Measurements from ENCODE around the gene SCFD2.

The SCFD2 gene

GRCh38 chr4:53013873-53014775 lies 351.7 kb downstream of the SCFD2 start:
- Histone ChIP-seq H3K9ac (ENCODE audit: low read length) (no peak overlapping the region), H3K27me3 (ENCODE audit: control insufficient read depth, insufficient read depth, low read length) (no peaks in the 10 kb centered on the region), H3K27ac (ENCODE audit: low read length) (no peak overlapping the region), H3K36me3 (ENCODE audit: control insufficient read depth, low read depth, low read length) (no peaks in the 10 kb centered on the region), H3K4me1 (ENCODE audit: control insufficient read depth, low read depth, low read length) (no peaks in the 10 kb centered on the region), H3K4me3 (ENCODE audit: low read length) (no peak overlapping the region), H3K9me3 (ENCODE audit: control insufficient read depth, low read depth, low read length) (no peaks in the 10 kb centered on the region)

- Histone ChIP-seq H3K9me3 (ENCODE audit: control insufficient read depth, low read depth, low read length) (no peaks in the 10 kb centered on the region), H3K4me1 (ENCODE audit: control insufficient read depth, low read depth, low read length) (no peaks in the 10 kb centered on the region), H3K9ac (ENCODE audit: low read length) (no peak overlapping the region), H3K27me3 (ENCODE audit: control insufficient read depth, insufficient read depth, low read length) (no peaks in the 10 kb centered on the region), H3K4me3 (ENCODE audit: low read length) (no peak overlapping the region), H3K27ac (ENCODE audit: low read length) (no peak overlapping the region), H3K36me3 (ENCODE audit: control insufficient read depth, low read depth, low read length) (no peaks in the 10 kb centered on the region)
Measured at GRCh38 chr4:53012738-53013137, 353.1 kb downstream of the SCFD2 start.

GRCh38 chr4:53011259-53011905 lies 354.5 kb downstream of the SCFD2 start:
- Histone ChIP-seq H3K4me1 (ENCODE audit: control insufficient read depth, low read depth, low read length) (no peaks in the 10 kb centered on the region), H3K4me3 (ENCODE audit: low read length) (no peak overlapping the region), H3K9me3 (ENCODE audit: control insufficient read depth, low read depth, low read length) (no peaks in the 10 kb centered on the region), H3K27me3 (ENCODE audit: control insufficient read depth, insufficient read depth, low read length) (no peaks in the 10 kb centered on the region), H3K36me3 (ENCODE audit: control insufficient read depth, low read depth, low read length) (no peaks in the 10 kb centered on the region), H3K9ac (ENCODE audit: low read length) (no peak overlapping the region), H3K27ac (ENCODE audit: low read length) (no peak overlapping the region)

DNA sequence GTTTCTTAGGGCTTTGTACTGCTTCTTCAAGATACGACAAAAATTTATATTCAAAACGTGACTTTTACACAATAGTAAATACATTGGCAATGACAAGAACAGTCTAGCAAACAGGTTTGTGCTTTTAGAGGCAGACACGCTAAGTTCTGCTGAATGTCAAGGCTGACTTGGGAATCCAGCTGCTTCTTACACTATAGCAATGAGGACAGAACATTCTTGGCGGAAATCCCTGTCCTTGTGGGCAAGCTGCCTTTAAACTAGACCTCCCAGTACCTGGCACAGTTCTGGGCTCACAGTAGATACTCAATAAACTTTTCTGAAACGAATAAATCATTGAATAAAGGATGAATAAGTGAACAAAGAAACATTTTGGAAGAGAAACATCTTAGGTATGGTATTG lies 355.5 kb downstream of the SCFD2 start:
- no peak overlapping the region for H3K27ac ChIP-seq (ENCODE audit: low read length)
- no peaks in the 10 kb centered on the region for H3K9me3 ChIP-seq (ENCODE audit: control insufficient read depth, low read depth, low read length)
- H3K27me3 ChIP-seq (ENCODE audit: control insufficient read depth, insufficient read depth, low read length) = no peaks in the 10 kb centered on the region
- H3K9ac ChIP-seq (ENCODE audit: low read length) = no peak overlapping the region
- H3K4me3 ChIP-seq (ENCODE audit: low read length) = no peak overlapping the region
- no peaks in the 10 kb centered on the region for H3K4me1 ChIP-seq (ENCODE audit: control insufficient read depth, low read depth, low read length)
- no peaks in the 10 kb centered on the region for H3K36me3 ChIP-seq (ENCODE audit: control insufficient read depth, low read depth, low read length)

DNA sequence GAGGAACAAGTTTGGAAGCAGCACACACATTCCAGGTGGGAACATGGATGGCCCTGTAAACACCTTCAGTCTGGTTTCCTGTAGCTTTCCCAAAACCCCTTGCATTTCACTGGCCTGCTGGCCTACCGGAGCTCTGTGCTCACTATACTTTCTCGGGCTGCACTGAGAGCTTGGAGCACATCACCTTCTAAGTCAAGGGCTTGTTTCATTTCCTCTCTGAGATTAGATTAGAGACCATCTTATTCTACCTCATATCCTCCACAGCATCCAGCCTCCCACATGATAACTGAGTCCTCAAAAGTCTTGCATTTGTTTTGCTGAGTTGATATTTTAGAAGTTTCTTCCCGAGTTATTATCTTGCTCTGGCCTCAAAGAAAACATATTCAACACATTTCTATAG lies 356.0 kb downstream of the SCFD2 start:
- Histone ChIP-seq H3K9me3 (ENCODE audit: control insufficient read depth, low read depth, low read length) (no peaks in the 10 kb centered on the region), H3K9ac (ENCODE audit: low read length) (no peak overlapping the region), H3K4me1 (ENCODE audit: control insufficient read depth, low read depth, low read length) (no peaks in the 10 kb centered on the region), H3K27me3 (ENCODE audit: control insufficient read depth, insufficient read depth, low read length) (no peaks in the 10 kb centered on the region), H3K36me3 (ENCODE audit: control insufficient read depth, low read depth, low read length) (no peaks in the 10 kb centered on the region), H3K27ac (ENCODE audit: low read length) (no peak overlapping the region), H3K4me3 (ENCODE audit: low read length) (no peak overlapping the region)

DNA sequence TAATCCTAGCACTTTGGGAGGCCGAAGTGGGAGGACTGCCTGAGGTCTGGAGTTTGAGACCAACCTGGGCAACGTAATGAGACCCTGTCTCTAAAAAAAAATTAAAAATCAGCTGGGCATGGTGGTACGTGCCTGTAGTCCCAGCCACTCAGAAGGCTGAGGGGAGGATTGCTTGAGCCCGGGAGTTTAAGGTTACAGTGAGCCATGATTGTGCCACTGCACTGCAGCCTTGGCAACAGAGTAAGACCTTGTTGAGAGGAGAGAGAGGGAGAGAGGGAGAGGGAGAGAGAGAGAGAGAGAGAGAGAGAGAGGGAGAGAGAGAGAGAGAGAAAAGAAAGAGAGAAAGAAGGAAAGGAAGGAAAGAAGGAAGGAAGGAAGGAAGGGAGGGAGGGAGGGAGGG lies 358.8 kb downstream of the SCFD2 start:
- Histone ChIP-seq H3K9me3 (ENCODE audit: control insufficient read depth, low read depth, low read length) (no peaks in the 10 kb centered on the region), H3K27ac (ENCODE audit: low read length) (no peak overlapping the region), H3K4me1 (ENCODE audit: control insufficient read depth, low read depth, low read length) (no peaks in the 10 kb centered on the region), H3K27me3 (ENCODE audit: control insufficient read depth, insufficient read depth, low read length) (no peaks in the 10 kb centered on the region), H3K9ac (ENCODE audit: low read length) (no peak overlapping the region), H3K36me3 (ENCODE audit: control insufficient read depth, low read depth, low read length) (no peaks in the 10 kb centered on the region), H3K4me3 (ENCODE audit: low read length) (no peak overlapping the region)

DNA sequence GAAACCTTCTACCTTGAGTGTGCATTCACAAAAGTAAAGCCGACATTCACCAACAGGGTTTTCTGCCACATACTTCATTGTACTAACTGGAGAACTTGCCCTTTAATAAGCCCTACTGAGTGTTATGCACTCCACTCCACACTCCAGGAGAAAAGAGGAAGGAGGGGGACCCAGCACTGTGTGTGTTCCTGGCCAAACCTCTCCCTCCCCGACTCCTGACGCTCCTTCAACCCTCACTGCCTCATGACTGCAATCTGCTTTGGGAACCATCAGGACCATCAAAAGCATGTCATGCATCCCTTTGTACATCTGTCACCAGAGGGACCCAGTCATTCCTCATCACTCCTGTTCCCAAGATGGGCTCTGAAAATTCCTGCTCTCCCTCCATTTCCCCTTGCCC lies 360.1 kb downstream of the SCFD2 start:
- Histone ChIP-seq H3K9ac (ENCODE audit: low read length) (no peak overlapping the region), H3K27ac (ENCODE audit: low read length) (no peak overlapping the region), H3K4me1 (ENCODE audit: control insufficient read depth, low read depth, low read length) (no peaks in the 10 kb centered on the region), H3K27me3 (ENCODE audit: control insufficient read depth, insufficient read depth, low read length) (no peaks in the 10 kb centered on the region), H3K4me3 (ENCODE audit: low read length) (no peak overlapping the region), H3K36me3 (ENCODE audit: control insufficient read depth, low read depth, low read length) (no peaks in the 10 kb centered on the region), H3K9me3 (ENCODE audit: control insufficient read depth, low read depth, low read length) (no peaks in the 10 kb centered on the region)

- no peak overlapping the region for H3K9ac ChIP-seq (ENCODE audit: low read length)
- H3K27me3 ChIP-seq (ENCODE audit: control insufficient read depth, insufficient read depth, low read length) = no peaks in the 10 kb centered on the region
- no peak overlapping the region for H3K27ac ChIP-seq (ENCODE audit: low read length)
- no peaks in the 10 kb centered on the region for H3K9me3 ChIP-seq (ENCODE audit: control insufficient read depth, low read depth, low read length)
- no peak overlapping the region for H3K4me3 ChIP-seq (ENCODE audit: low read length)
- no peaks in the 10 kb centered on the region for H3K36me3 ChIP-seq (ENCODE audit: control insufficient read depth, low read depth, low read length)
- H3K4me1 ChIP-seq (ENCODE audit: control insufficient read depth, low read depth, low read length) = no peaks in the 10 kb centered on the region
Measured at GRCh38 chr4:53005149-53005546, 360.7 kb downstream of the SCFD2 start.

DNA sequence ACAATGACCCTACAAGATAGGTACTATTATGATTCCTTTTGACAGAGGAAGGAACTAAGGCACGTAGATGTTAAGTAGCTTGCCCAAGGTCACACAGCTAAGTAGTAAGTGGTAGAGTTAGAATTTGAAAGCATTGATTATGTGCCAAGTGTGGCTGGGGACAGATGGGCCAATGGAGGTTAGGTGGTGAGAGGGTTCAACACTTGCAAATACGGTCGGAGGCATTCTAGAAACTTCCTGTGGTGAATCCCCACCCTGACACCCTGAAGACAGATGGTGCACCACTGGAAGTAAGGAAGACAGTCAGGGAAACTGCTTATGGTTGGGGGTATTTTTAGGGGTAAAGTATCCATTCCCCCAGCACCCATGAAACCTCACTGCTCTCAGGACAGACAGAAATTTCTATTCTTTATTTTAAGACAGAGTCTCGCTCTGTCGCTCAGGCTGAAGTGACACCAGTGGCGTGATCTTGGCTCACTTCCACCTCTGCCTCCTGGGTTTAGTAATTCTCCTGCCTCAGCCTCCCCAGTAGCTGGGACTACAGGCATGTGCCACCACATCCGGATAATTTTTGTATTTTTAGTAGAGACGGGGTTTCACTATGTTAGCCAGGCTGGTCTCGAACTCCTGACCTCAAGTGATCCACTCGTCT lies 361.2 kb downstream of the SCFD2 start:
- no peak overlapping the region for H3K27ac ChIP-seq (ENCODE audit: low read length)
- no peak overlapping the region for H3K9ac ChIP-seq (ENCODE audit: low read length)
- no peak overlapping the region for H3K4me3 ChIP-seq (ENCODE audit: low read length)
- no peaks in the 10 kb centered on the region for H3K4me1 ChIP-seq (ENCODE audit: control insufficient read depth, low read depth, low read length)
- no peaks in the 10 kb centered on the region for H3K9me3 ChIP-seq (ENCODE audit: control insufficient read depth, low read depth, low read length)
- H3K36me3 ChIP-seq (ENCODE audit: control insufficient read depth, low read depth, low read length) = no peaks in the 10 kb centered on the region
- no peaks in the 10 kb centered on the region for H3K27me3 ChIP-seq (ENCODE audit: control insufficient read depth, insufficient read depth, low read length)

- H3K9me3 ChIP-seq (ENCODE audit: control insufficient read depth, low read depth, low read length) = no peaks in the 10 kb centered on the region
- no peak overlapping the region for H3K4me3 ChIP-seq (ENCODE audit: low read length)
- no peak overlapping the region for H3K27ac ChIP-seq (ENCODE audit: low read length)
- H3K4me1 ChIP-seq (ENCODE audit: control insufficient read depth, low read depth, low read length) = no peaks in the 10 kb centered on the region
- H3K27me3 ChIP-seq (ENCODE audit: control insufficient read depth, insufficient read depth, low read length) = no peaks in the 10 kb centered on the region
- H3K9ac ChIP-seq (ENCODE audit: low read length) = no peak overlapping the region
- no peaks in the 10 kb centered on the region for H3K36me3 ChIP-seq (ENCODE audit: control insufficient read depth, low read depth, low read length)
Measured at GRCh38 chr4:53003959-53004358, 361.9 kb downstream of the SCFD2 start.

DNA sequence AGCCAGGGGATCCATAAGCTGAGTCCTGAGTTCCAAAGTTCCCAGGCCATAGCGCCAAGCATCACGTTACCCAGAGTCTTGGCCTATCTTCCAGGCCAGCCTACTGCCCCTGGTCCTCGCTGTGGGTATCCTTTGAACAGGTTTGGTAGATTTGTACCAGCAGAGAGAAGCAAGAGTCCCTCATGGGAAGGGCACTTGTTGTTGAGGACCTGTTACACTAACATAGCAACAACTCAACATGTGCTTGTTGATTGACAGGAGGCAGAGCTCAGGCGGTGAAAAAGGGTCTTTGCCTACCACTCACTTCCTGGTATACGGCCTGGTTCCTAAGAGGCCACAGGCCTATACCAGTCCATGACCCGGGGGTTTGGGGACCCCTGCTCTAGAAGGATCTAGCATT lies 365.3 kb downstream of the SCFD2 start:
- Histone ChIP-seq H3K36me3 (ENCODE audit: control insufficient read depth, low read depth, low read length) (no peaks in the 10 kb centered on the region), H3K4me1 (ENCODE audit: control insufficient read depth, low read depth, low read length) (no peaks in the 10 kb centered on the region), H3K27me3 (ENCODE audit: control insufficient read depth, insufficient read depth, low read length) (no peaks in the 10 kb centered on the region), H3K4me3 (ENCODE audit: low read length) (no peak overlapping the region), H3K27ac (ENCODE audit: low read length) (no peak overlapping the region), H3K9ac (ENCODE audit: low read length) (no peak overlapping the region), H3K9me3 (ENCODE audit: control insufficient read depth, low read depth, low read length) (no peaks in the 10 kb centered on the region)
